ENCODE measurements around the gene TMEM63A. TPM values are rescaled to one million over a fixed set of nuclear protein-coding genes. Genes with fewer than 3 reads are reported as not detected.

The TMEM63A gene
- total and polyA plus RNA-seq, 2 of the 13 experiments (the other 11 are each of a cell fraction or from before 2014, with no cell fraction given) = 23.9 to 53.3 TPM

DNA sequence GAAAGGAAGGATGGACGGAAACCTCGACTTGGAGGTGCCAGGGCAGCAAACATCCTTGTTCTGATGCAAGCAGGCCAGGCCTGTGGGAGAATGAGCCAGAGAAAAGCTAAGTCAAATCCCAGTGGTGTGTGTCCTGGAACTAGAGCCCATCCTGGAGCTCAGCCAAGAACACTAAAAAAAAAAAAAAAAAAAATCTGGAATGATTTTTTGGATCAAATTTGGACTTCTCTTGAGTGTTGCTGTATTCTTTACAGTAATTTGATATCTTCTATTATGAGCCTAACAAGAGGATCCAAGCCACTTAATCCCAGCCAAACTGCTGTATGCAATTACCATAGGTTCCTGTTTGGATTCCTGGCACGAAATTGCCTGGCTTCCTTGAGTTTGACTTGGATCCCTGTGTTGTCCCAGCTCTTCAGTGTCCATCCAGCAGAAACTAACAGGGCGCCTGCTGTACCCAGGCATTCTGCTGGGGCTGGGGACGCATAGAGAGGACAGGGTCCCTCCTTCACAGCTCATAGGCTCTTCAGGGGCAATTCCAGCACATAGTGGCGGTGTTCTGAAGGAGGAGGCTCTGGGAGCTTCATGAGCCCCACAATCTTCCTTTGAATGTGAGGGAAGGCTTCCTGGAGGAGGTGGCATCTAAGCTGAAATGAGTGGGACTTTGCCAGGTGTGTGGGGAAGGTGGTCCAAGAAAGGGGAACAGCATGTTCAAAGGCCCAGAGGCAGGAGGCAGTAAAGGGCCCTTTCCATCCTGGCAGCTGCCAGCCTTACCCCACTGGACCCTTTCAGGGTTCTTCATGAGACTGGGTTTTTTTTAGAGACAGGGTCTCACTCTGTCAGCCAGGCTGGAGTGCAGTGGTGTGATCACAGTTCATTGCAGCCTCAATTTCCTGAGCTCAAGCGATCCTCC lies 47.5 kb downstream of the TMEM63A start:
- POLR2A ChIA-PET = interaction anchor here (0.6 kb wide), 1 partner anchor 135 kb away, joined by 3 read pairs; no protein-coding TSS in a partner anchor
- no TSS peak for BruUV-seq (replicated peaks)
- Histone ChIP-seq H3K9me3 (ENCODE audit: low read length) (no peaks in the 10 kb centered on the region), H3K4me3 (replicated peaks in 1 of 3; ENCODE audit: insufficient read depth in 1 of 3, low read depth in 2 of 3, low read length in 3 of 3) (no peak overlapping the region), H4K20me1 (ENCODE audit: insufficient read depth, low read length) (no peaks in the 10 kb centered on the region), H3K79me2 (ENCODE audit: insufficient read depth, low read length) (no peaks in the 10 kb centered on the region), H3K36me3 (replicated peaks in 1 of 2; ENCODE audit: control insufficient read depth in 1 of 2, insufficient read depth in 2 of 2, low read length in 2 of 2) (peaks cover 13 to 58% of the 10 kb centered on the region in 2 experiments), H3K4me1 (ENCODE audit: insufficient read depth, low read length) (no peaks in the 10 kb centered on the region), H3K9ac (ENCODE audit: insufficient read depth, low read depth, low read length) (no peak overlapping the region), H3K27me3 (ENCODE audit: control insufficient read depth in 1 of 2, insufficient read depth in 2 of 2, low read length in 2 of 2) (no peaks in the 10 kb centered on the region), H2AFZ (ENCODE audit: low read length) (no peak overlapping the region), H3K4me2 (ENCODE audit: low read depth, low read length) (no peak overlapping the region), H3K27ac (ENCODE audit: extremely low read length, insufficient read depth, low read length) (no peak overlapping the region)
- no peak for DNase-seq (ENCODE audit: low spot score)
- ATAC-seq = no peak
- no peak for TF ChIP-seq ZBTB1 (CRISPR knock-in tag; IDR thresholded peaks at IDR 0.05; ENCODE audit: borderline replicate concordance)
- TF ChIP-seq ZNF7 (CRISPR knock-in tag; IDR thresholded peaks at IDR 0.05) = no peak
- TF ChIP-seq HMGXB3 (CRISPR knock-in tag; IDR thresholded peaks at IDR 0.05; ENCODE audit: borderline replicate concordance) = no peak
- no peak for TF ChIP-seq NR2F2 (IDR thresholded peaks at IDR 0.05; ENCODE audit: borderline replicate concordance, low read depth)
- no peak for TF ChIP-seq ZNF383 (CRISPR knock-in tag; IDR thresholded peaks at IDR 0.05; ENCODE audit: borderline replicate concordance)
- TF ChIP-seq SIX4 (CRISPR knock-in tag; IDR thresholded peaks at IDR 0.05) = no peak
- TF ChIP-seq ATF7 (IDR thresholded peaks at IDR 0.05) = no peak
- TF ChIP-seq ATF7 (CRISPR knock-in tag; IDR thresholded peaks at IDR 0.05) = no peak
- no peak for TF ChIP-seq ZNF468 (CRISPR knock-in tag; IDR thresholded peaks at IDR 0.05)
- no peak for TF ChIP-seq ARHGAP35 (CRISPR knock-in tag; IDR thresholded peaks at IDR 0.05; ENCODE audit: borderline replicate concordance)
- no peak for TF ChIP-seq CBX1 (IDR thresholded peaks at IDR 0.05; ENCODE audit: low read depth)
- TF ChIP-seq GATA4 (IDR thresholded peaks at IDR 0.05; ENCODE audit: borderline replicate concordance, low read depth) = no peak
- in situ Hi-C loops (cut with HindIII; ENCODE audit: extremely low pct_ligation_motif_present, low pct_unique_long_range_greater_than_20kb) (no loop called here), intact Hi-C loops (cut with micrococcal nuclease; ENCODE audit: unreplicated experiment) (no loop called here)
- 95% methylated on average over 5 of the region's 7 CpGs for WGBS (ENCODE audit: low lambda C conversion rate)
- no peak for FAIRE-seq
- CTCF ChIA-PET (ENCODE audit: low intra/inter-chr PET ratio, low total read pairs) = no interaction called here

Data from HepG2 (cell line).